Amniotic stem cell (primary cell): Measurements from ENCODE around the gene KRT4.

ENCODE experiments used
- DNase-seq: peaks from one replicate; lab custom pipeline; 2025; lab: John Stamatoyannopoulos, UW

Gene KRT4

GRCh38 chr12:52821826-52822660 is 8.1 kb upstream of the KRT4 start:
- DNase-seq = no peak

GRCh38 chr12:52821071-52821730 is 7.3 kb upstream of the KRT4 start:
- DNase-seq = no peak

GRCh38 chr12:52820521-52820920 is 6.6 kb upstream of the KRT4 start:
- no peak for DNase-seq

GRCh38 chr12:52819731-52820510 is 6.0 kb upstream of the KRT4 start:
- DNase-seq = no peak

- no peak for DNase-seq
Observed at GRCh38 chr12:52818887-52819420, 5.0 kb upstream of the KRT4 start.

GRCh38 chr12:52818388-52818787 is 4.5 kb upstream of the KRT4 start:
- no peak for DNase-seq

GRCh38 chr12:52817699-52818238 is 3.9 kb upstream of the KRT4 start:
- no peak for DNase-seq

- DNase-seq = no peak
Observed at GRCh38 chr12:52817003-52817698, 3.2 kb upstream of the KRT4 start.

GRCh38 chr12:52815676-52816588 is 2.0 kb upstream of the KRT4 start:
- no peak for DNase-seq

- DNase-seq = no peak
Observed at GRCh38 chr12:52815161-52815560, 1.2 kb upstream of the KRT4 start.

GRCh38 chr12:52814710-52815155 is 817 bp upstream of the KRT4 start:
- no peak for DNase-seq

GRCh38 chr12:52813203-52813819 is 605 bp downstream of the KRT4 start:
- DNase-seq = no peak

GRCh38 chr12:52812749-52813148 is 1.2 kb downstream of the KRT4 start:
- no peak for DNase-seq

- DNase-seq = no peak
Observed at GRCh38 chr12:52812073-52812400, 1.9 kb downstream of the KRT4 start.

GRCh38 chr12:52811191-52812072 is 2.5 kb downstream of the KRT4 start:
- DNase-seq = no peak

GRCh38 chr12:52810554-52810953 is 3.4 kb downstream of the KRT4 start:
- DNase-seq = no peak

- no peak for DNase-seq
Observed at GRCh38 chr12:52809166-52809565, 4.8 kb downstream of the KRT4 start.

- no peak for DNase-seq
Observed at GRCh38 chr12:52808573-52809160, 5.2 kb downstream of the KRT4 start.
